ENCODE results near the gene PRRT2.
A peak's percentile ranks its signal among the peaks of the same experiment; 100 is the strongest.

The PRRT2 gene

DNA sequence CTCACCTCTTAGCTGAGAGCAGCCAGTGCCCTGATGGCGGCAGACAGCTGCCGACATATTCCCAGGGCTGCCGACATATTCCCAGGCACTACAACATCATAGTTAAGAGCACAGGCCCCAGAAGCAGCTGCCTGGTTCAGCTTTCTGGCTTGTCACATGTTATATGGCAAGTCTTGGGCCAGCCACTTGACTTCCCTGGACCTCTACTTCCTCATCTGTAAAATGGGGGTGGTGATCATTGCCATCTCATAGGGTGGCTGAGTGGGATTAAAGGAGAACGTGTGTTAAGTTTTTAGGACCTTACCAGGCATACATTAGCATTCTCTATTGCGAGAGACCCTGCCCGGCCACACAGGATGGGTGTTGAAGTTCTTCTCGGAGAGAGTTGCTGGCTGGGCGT, 31.9 kb downstream of the PRRT2 start:
- in situ Hi-C loops (cut with HindIII; ENCODE audit: low pct_ligation_motif_present, low sequenced_read_pairs), result no loop called here
- Histone ChIP-seq H3K27ac (no peak overlapping the region), H3K4me3 (ENCODE audit: low read depth, low read length) (no peak overlapping the region), H3K36me3 (replicated peaks) (peaks cover 86% of the 10 kb centered on the region), H3K27me3 (replicated peaks) (no peaks in the 10 kb centered on the region)
- no peak for DNase-seq
- TF ChIP-seq, protein P1, sequence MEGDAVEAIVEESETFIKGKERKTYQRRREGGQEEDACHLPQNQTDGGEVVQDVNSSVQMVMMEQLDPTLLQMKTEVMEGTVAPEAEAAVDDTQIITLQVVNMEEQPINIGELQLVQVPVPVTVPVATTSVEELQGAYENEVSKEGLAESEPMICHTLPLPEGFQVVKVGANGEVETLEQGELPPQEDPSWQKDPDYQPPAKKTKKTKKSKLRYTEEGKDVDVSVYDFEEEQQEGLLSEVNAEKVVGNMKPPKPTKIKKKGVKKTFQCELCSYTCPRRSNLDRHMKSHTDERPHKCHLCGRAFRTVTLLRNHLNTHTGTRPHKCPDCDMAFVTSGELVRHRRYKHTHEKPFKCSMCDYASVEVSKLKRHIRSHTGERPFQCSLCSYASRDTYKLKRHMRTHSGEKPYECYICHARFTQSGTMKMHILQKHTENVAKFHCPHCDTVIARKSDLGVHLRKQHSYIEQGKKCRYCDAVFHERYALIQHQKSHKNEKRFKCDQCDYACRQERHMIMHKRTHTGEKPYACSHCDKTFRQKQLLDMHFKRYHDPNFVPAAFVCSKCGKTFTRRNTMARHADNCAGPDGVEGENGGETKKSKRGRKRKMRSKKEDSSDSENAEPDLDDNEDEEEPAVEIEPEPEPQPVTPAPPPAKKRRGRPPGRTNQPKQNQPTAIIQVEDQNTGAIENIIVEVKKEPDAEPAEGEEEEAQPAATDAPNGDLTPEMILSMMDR (IDR thresholded peaks at IDR 0.05; ENCODE audit: low read depth, low read length, missing control alignments), result no peak

DNA sequence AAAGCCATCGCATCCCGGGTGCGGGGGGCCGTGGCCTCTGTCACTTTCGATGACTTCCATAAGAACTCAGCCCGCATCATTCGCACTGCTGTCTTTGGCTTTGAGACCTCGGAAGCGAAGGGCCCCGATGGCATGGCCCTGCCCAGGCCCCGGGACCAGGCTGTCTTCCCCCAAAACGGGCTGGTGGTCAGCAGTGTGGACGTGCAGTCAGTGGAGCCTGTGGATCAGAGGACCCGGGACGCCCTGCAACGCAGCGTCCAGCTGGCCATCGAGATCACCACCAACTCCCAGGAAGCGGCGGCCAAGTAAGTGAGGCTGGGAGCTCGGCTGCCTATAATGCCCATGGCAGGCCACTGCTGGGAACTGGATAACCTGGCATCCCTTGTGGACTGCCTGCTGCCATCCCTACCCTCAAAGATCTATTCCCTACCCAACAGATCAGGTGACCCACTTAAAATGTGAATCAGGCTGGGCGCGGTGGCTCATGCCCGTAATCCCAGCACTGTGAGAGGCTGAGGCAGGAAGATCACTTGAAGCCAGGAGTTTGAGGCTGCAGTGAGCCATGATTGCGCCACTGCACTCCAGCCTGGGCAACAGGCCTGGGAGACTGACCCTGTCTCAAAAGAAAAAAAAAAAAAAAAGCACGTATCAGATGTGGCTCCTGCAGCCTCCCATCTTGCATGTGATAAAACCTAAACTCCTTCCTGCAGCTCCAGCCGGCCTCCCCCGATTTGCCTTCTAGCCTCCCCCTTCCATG, 32.8 kb downstream of the PRRT2 start:
- no peak for DNase-seq
- in situ Hi-C loops (cut with HindIII; ENCODE audit: low pct_ligation_motif_present, low sequenced_read_pairs), result no loop called here
- TF ChIP-seq, protein P1 (IDR thresholded peaks at IDR 0.05; ENCODE audit: low read depth, low read length, missing control alignments), result no peak
- Histone ChIP-seq H3K36me3 (replicated peaks) (peaks cover 81% of the 10 kb centered on the region), H3K27ac (no peak overlapping the region), H3K27me3 (replicated peaks) (no peaks in the 10 kb centered on the region), H3K4me3 (ENCODE audit: low read depth, low read length) (no peak overlapping the region)

DNA sequence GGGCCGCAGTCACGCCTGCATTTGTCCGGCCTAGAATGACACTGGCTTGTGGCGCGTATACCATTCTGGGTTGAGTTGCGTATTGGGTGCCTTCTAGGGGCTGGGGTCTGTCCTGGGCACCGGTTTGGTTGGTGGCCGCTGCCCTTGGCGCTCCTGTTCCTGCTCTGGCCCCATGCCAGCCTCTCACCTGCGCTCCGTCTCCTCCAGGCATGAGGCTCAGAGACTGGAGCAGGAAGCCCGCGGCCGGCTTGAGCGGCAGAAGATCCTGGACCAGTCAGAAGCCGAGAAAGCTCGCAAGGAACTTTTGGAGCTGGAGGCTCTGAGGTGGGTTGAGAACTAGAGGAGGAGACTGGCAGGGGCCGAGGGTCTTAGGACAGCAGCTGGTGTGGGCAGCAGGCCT, 33.7 kb downstream of the PRRT2 start:
- no peak for DNase-seq
- in situ Hi-C loops (cut with HindIII; ENCODE audit: low pct_ligation_motif_present, low sequenced_read_pairs), result no loop called here
- Histone ChIP-seq H3K4me3 (ENCODE audit: low read depth, low read length) (no peak overlapping the region), H3K27ac (no peak overlapping the region), H3K27me3 (replicated peaks) (no peaks in the 10 kb centered on the region), H3K36me3 (replicated peaks) (peaks cover 81% of the 10 kb centered on the region)
- TF ChIP-seq, protein P1 (IDR thresholded peaks at IDR 0.05; ENCODE audit: low read depth, low read length, missing control alignments), result no peak

DNA sequence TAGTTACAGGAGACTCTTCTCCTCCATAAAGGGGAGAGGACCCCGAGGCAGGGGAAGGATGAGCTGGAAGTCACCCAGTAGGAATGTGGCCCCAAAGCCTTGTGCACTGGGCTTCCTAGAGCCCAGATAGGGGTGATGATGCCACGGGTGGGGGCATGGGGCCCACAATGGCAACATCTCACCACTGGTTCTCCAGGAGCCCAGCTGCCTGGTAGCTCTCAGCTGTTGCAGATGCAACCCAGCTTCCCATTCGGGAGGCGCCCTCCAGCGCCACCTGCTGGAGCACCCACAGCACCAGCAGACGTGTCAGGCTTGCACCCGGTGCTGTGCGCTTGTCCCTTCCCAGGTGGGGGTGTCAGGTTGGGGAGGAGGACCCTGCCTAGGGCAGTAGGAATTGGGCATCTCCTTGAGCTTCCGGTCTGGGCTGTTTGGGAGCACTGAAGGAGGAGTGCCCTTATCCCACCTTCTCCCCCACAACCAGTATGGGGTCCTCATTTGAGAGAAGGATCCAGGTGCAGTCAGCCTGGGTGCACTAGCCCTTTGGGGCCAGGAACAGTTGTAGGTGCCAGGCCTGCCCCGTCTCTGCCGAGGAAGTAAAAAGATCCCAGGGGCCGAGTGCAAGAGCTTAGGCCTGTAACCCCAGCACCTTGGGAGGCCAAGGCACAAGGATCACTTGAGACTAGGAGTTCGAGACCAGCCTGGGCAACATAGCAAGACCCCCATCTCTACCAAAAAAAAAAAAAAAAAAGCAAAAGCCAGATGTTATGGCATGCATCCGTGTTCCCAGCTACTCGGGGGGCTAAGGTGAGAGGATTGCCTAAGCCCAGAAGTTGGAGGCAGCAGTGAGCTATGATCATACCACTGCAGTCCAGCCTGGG, 36.7 kb downstream of the PRRT2 start:
- TF ChIP-seq, protein P1 (IDR thresholded peaks at IDR 0.05; ENCODE audit: low read depth, low read length, missing control alignments), result peak; percentile 96
- Histone ChIP-seq H3K4me3 (ENCODE audit: low read depth, low read length) (no peak overlapping the region), H3K27ac (no peak overlapping the region), H3K27me3 (replicated peaks) (no peaks in the 10 kb centered on the region), H3K36me3 (replicated peaks) (peaks cover 61% of the 10 kb centered on the region)
- DNase-seq, result peak; percentile 34
- in situ Hi-C loops (cut with HindIII; ENCODE audit: low pct_ligation_motif_present, low sequenced_read_pairs), result no loop called here

DNA sequence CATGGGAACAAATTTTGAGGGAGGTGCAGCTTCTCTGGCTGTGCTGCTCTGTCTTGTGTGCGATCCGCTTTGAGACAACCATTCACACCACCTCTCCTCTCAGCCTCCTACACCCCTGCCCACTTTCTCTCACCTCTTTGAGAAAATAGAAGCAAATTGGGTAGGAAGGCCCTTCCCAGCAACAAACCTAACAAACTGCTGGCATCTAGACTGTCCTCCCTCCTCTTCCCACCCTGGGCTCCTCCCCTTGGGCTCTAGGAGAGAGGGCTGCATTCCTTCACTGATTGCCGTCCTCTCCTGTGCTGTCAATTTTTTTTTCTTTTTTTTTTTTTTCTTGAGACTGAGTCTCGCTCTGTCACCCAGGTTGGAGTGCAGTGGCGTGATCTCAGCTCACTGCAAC, 37.5 kb downstream of the PRRT2 start:
- Histone ChIP-seq H3K4me3 (ENCODE audit: low read depth, low read length) (no peak overlapping the region), H3K27ac (no peak overlapping the region), H3K27me3 (replicated peaks) (no peaks in the 10 kb centered on the region), H3K36me3 (replicated peaks) (peaks cover 52% of the 10 kb centered on the region)
- in situ Hi-C loops (cut with HindIII; ENCODE audit: low pct_ligation_motif_present, low sequenced_read_pairs), result no loop called here
- DNase-seq, result no peak
- TF ChIP-seq, protein P1 (IDR thresholded peaks at IDR 0.05; ENCODE audit: low read depth, low read length, missing control alignments), result no peak
